Activated CD8-positive, alpha-beta T cell treated with anti-CD3 and anti-CD28 coated beads for 36 hours (primary cell): Measurements from ENCODE around the gene SERPINA4. TPM values are rescaled to one million over a fixed set of nuclear protein-coding genes. Genes with fewer than 3 reads are reported as not detected.

Source experiments
- ATAC-seq: fragments of 200-7000 bp; cut with Tn5 transposase; one replicate; pipeline ENCODE4 v1.10.0; 2021; ENCODE audit warnings: mild to moderate bottlenecking, moderate library complexity
- CTCF ChIA-PET: fragments of 350-600 bp; sonication (Branson Sonifier 250); formaldehyde crosslinking; loops from one replicate; lab custom pipeline; 2021; ENCODE audit warnings: antibody characterized with exemption; lab: Charles Lee
- POLR2A ChIA-PET: fragments of 350-600 bp; sonication (Branson Sonifier 250); formaldehyde crosslinking; loops from one replicate; lab custom pipeline; 2021; ENCODE audit warnings: antibody characterized with exemption; lab: Charles Lee
- DNase-seq: peaks from one replicate; pipeline ENCODE4 v3.0.0-alpha.2; 2020
- H3K27ac Mint-ChIP-seq: one replicate; pipeline ENCODE4 v1.8.0; 2021; ENCODE audit warnings: mild to moderate bottlenecking, mixed read lengths
- H3K27me3 Mint-ChIP-seq: one replicate; pipeline ENCODE4 v1.8.0; 2021; ENCODE audit warnings: mixed read lengths
- H3K36me3 Mint-ChIP-seq: one replicate; pipeline ENCODE4 v1.8.0; 2021; ENCODE audit warnings: low read depth, mixed read lengths
- H3K4me1 Mint-ChIP-seq: one replicate; pipeline ENCODE4 v1.8.0; 2021; ENCODE audit warnings: low read depth, mixed read lengths
- H3K4me3 Mint-ChIP-seq: one replicate; pipeline ENCODE4 v1.8.0; 2021; ENCODE audit warnings: mild to moderate bottlenecking, moderate library complexity, mixed read lengths
- H3K9me3 Mint-ChIP-seq: one replicate; pipeline ENCODE4 v1.8.0; 2021; ENCODE audit warnings: mixed read lengths
- CTCF ChIP-seq: fragments of 200-600 bp; IDR thresholded peaks from one replicate; pipeline ENCODE4 v1.8.0; 2022; ENCODE audit warnings: antibody characterized with exemption, mild to moderate bottlenecking
- intact Hi-C: fragments of 100-400 bp; cut with micrococcal nuclease; formaldehyde crosslinking; loops from one replicate; pipeline ENCODE4 v1.10.0; 2022
- total RNA-seq, 2 experiments: library from RNA; stranded (reverse); gene quantifications; one replicate each; pipeline ENCODE4 v1.2.3, GENCODE V29; 2021

The SERPINA4 gene
- total RNA-seq, result not detected

- Mint-ChIP-seq H3K4me1 (no peaks in the 10 kb centered on the region), H3K27me3 (peaks cover 12% of the 10 kb centered on the region), H3K4me3 (no peak within 1 kb of the TSS), H3K36me3 (no peaks in the 10 kb centered on the region), H3K27ac (no peak within 1 kb of the TSS), H3K9me3 (peaks cover under 1% of the 10 kb centered on the region)
- TF ChIP-seq CTCF, result no peak
- DNase-seq (no peak), ATAC-seq (no peak)
- intact Hi-C loops, result no loop called here
- CTCF ChIA-PET, result interaction anchor here (2.0 kb wide), 1 partner anchor 12 kb away, joined by 5 read pairs; no protein-coding TSS in a partner anchor
- POLR2A ChIA-PET, result no interaction called here
Measured at GRCh38 chr14:94560751-94561655, at the start of gene SERPINA4. TSS of gene SERPINA4 (plus strand) at chr14:94561442. CDS start at chr14:94563483, 2,041 bp downstream.

- Mint-ChIP-seq H3K27ac (no peak overlapping the region), H3K4me3 (no peak overlapping the region), H3K36me3 (no peaks in the 10 kb centered on the region), H3K27me3 (no peaks in the 10 kb centered on the region), H3K4me1 (no peaks in the 10 kb centered on the region), H3K9me3 (peaks cover 6% of the 10 kb centered on the region)
- intact Hi-C loops, result no loop called here
- POLR2A ChIA-PET, result no interaction called here
- CTCF ChIA-PET, result no interaction called here
- no peak for ATAC-seq
- no peak for TF ChIP-seq CTCF
- no peak for DNase-seq
Measured at GRCh38 chr14:94514351-94514750, 46.9 kb upstream of the SERPINA4 start.

GRCh38 chr14:94515426-94515825 lies 45.8 kb upstream of the SERPINA4 start:
- H3K27ac Mint-ChIP-seq, result no peak overlapping the region
- peaks cover 14% of the 10 kb centered on the region for H3K9me3 Mint-ChIP-seq
- intact Hi-C loops, result no loop called here
- no peaks in the 10 kb centered on the region for H3K36me3 Mint-ChIP-seq
- CTCF ChIA-PET, result no interaction called here
- no peak for ATAC-seq
- no peak for DNase-seq
- no peak for TF ChIP-seq CTCF
- H3K27me3 Mint-ChIP-seq, result no peaks in the 10 kb centered on the region
- POLR2A ChIA-PET, result no interaction called here
- H3K4me3 Mint-ChIP-seq, result no peak overlapping the region
- H3K4me1 Mint-ChIP-seq, result no peaks in the 10 kb centered on the region

GRCh38 chr14:94515856-94516255 lies 45.4 kb upstream of the SERPINA4 start:
- no peaks in the 10 kb centered on the region for H3K27me3 Mint-ChIP-seq
- POLR2A ChIA-PET, result no interaction called here
- no peaks in the 10 kb centered on the region for H3K4me1 Mint-ChIP-seq
- no peak overlapping the region for H3K27ac Mint-ChIP-seq
- no peak for TF ChIP-seq CTCF
- intact Hi-C loops, result no loop called here
- H3K4me3 Mint-ChIP-seq, result no peak overlapping the region
- ATAC-seq, result no peak
- H3K9me3 Mint-ChIP-seq, result peaks cover 14% of the 10 kb centered on the region
- CTCF ChIA-PET, result no interaction called here
- H3K36me3 Mint-ChIP-seq, result no peaks in the 10 kb centered on the region
- no peak for DNase-seq

GRCh38 chr14:94517248-94517640 lies 44.0 kb upstream of the SERPINA4 start:
- Mint-ChIP-seq H3K4me1 (no peaks in the 10 kb centered on the region), H3K36me3 (no peaks in the 10 kb centered on the region), H3K27me3 (no peaks in the 10 kb centered on the region), H3K27ac (no peak overlapping the region), H3K4me3 (no peak overlapping the region), H3K9me3 (peaks cover 14% of the 10 kb centered on the region)
- no peak for TF ChIP-seq CTCF
- ATAC-seq (no peak), DNase-seq (no peak)
- intact Hi-C loops, result no loop called here
- CTCF ChIA-PET, result no interaction called here
- POLR2A ChIA-PET, result no interaction called here
